NCI-H345 treated with DMSO at 0.1 percent for 48 hours (cell line): Measurements from ENCODE around the gene GPALPP1.
A peak's percentile ranks its signal among the peaks of the same experiment; 100 is the strongest.
"Not testable (repeated sequence)": the region's sequence is repeated elsewhere in the genome, so short reads cannot be mapped to it uniquely, and the experiment has no call there.

Experiments used
- DNase-seq: peaks from one replicate; lab custom pipeline; 2025; ENCODE audit not compliant: unreplicated experiment; lab: John Stamatoyannopoulos, UW

Gene GPALPP1

DNA sequence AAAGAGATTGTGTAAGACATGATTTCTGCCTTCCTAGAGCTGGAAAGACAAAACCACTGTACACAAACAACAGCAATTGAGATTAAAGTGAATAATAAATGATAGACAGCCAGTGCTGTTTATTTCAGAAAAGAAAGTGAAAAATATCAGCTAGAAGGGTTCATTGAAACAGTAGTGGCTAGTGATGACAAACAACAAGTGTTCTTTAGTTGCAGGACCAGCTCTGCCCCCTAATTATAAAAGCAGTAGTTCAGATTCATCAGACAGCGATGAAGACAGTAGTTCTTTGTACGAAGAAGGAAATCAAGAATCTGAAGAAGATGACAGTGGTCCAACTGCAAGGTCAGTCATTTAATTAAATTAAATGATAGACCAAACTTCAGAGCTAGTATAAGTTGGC lies 14.8 kb downstream of the GPALPP1 start:
- no peak for DNase-seq

DNA sequence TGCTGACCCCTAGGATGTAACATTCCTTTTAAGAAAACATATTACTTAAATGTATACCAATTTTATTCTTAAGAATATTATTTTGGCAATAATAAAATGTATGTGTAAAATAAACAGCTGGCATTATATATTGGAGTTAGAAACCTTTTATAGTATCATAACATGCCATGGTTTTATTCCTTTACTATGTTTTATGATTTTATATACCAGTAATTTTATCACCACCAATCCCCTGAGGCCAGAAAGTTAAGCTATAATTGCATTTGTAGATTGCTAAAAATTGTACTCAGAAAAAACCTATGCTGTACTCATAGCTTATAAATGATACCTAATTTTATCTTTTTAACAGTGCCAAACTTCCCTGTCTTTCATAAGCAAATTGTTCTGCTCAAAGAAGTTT lies 17.9 kb downstream of the GPALPP1 start:
- DNase-seq, result no peak

DNA sequence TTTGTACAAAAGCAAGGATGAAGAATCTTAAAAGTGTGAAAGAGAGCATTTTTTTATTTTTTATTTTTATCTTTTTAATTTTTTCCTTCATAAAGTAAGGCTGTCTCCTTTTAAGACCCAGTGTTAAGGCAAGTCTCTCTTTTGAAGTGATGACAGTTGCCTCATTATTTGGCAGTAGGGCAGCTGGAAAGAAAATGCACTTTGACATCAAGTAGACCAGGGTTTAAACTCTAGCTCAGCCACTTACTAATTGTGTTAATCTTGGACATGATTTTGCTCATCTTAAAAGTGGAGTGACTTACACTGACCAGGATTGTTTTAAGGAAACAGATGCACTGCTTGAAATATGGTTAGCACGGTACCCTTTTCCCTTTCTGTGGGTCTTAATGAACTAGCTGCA lies 18.5 kb downstream of the GPALPP1 start:
- DNase-seq, result no peak

DNA sequence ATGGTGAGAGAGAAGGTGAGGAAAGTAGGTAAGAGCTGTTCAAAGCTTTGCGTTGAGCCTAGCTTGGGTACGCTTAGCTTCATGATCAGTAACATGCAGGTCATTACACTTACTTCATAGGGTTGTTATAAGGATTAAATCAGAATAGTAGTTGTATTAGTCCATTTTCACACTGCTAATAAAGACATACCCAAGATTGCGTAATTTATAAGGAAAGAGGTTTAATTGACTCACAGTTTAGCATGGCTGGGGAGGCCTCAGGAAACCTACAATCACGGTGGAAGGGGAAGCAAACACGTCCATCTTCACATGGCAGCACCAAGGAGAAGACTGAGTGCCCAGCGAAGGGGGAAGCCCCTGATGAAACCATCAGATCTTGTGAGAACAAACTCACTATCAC lies 21.9 kb downstream of the GPALPP1 start:
- no peak for DNase-seq

DNA sequence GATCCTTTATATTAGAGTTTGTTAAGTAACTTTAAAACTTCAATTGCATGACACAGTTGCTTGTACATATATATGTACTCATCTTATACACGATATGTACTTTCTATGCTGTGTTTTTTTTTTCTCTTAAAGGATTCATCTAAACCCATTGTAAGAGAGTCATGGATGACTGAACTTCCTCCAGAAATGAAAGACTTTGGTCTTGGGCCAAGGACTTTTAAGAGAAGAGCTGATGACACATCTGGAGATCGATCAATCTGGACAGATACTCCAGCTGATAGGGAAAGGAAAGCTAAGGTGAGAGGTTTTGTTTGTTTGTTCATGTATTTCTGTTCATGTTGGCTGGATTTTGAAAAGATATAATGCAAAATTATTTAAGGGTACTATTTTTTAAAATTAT lies 26.0 kb downstream of the GPALPP1 start:
- no peak for DNase-seq

DNA sequence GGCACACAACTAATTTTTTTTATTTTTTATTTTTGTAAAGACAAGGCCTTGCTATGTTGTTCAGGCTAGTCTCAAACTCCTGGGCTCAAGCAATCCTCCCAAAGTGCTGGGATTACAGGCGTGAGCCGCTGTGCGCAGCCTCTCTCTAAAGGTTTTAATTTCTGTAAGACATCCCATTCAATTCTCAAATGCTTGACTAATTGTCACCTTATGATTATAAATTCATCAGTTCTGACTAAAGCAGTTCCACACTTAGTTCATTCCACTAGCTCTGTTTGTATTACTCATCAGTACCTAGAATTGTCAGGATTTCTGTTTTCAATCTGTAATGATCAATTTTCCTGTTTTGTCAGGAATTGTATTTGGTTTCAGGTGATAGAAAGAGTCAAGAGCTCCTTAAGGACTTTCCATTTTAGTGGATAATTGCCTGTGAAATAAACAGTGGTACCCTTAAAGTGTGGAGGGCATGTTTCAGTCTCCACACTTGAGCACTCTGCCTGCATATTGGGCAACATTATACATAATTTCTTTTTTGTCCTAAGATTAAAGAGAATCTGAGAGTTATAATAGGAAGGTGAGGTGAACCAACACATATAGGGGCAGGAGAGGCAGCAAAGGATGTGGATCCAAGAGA lies 27.6 kb downstream of the GPALPP1 start:
- no peak for DNase-seq

DNA sequence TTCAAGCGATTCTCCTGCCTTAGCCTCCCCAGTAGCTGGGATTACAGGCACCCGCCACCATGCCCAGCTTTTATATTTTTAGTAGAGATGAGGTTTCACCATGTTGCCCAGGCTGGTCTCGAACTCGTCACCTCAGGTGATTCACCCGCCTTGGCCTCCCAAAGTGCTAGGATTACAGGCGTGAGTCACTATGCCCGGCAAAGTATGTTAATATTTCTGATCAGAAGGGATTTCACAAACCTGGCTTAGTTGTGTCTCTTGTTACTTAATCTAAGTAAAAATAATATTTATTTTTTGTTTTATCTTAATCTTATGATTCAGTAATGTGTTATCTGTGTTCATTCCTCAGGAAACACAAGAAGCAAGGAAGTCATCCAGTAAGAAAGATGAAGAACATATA lies 30.6 kb downstream of the GPALPP1 start:
- DNase-seq, result not testable (repeated sequence)

DNA sequence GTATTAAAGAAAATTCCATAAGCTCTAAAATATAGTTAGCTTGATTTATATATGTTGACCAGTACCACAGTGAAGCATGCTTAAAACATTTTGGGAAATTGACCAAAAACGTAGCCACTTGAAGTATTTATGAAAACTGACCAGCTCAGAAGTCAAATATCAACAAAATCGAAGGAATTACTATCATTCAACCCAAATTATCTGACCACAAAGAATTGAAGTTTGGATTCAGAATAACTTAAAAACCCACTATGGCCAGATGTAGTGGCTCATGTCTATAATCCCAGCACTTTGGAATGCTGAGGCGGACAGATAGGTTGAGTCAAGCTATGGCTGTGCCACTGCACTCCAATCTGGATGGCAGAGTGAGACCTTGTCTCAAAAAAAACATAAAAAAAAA lies 31.9 kb downstream of the GPALPP1 start:
- DNase-seq, result no peak

DNA sequence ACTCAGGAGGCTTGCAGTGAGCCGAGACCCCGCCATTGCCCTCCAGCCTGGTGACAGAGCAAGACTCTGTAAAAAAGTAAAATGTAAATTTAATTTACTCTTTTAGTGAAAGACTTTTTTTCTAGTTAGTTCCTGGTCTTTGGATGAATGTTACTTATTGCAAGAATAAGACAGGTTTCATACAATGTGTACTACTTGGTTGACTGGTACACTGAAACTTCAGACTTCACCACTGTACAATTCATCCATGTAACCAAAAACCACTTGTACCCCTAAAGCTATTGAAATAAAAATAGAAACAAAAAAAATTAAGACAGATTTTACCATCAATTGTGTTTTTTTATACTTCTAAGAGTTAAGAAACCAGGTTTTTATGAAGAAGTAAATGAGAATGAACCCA lies 35.5 kb downstream of the GPALPP1 start:
- DNase-seq, result no peak

DNA sequence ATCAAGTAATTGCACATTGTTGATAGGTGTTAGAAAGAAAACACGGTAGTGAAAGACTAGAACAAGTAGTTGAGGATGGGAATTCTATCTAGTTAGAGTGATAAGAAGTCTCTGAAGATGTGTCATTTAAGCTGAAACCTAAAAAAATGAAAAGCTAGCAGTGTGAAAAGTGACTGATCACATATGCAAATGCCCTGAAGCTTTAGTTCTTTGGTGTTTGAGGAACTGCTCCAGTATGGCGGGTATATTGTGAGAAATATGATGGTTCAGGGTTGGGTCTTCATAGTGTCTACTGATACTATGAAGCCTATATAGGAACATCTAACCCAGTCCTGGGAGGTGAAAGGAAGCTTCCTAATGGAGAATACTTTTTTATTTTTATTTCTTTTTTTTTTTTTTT lies 45.0 kb downstream of the GPALPP1 start:
- DNase-seq, result no peak

DNA sequence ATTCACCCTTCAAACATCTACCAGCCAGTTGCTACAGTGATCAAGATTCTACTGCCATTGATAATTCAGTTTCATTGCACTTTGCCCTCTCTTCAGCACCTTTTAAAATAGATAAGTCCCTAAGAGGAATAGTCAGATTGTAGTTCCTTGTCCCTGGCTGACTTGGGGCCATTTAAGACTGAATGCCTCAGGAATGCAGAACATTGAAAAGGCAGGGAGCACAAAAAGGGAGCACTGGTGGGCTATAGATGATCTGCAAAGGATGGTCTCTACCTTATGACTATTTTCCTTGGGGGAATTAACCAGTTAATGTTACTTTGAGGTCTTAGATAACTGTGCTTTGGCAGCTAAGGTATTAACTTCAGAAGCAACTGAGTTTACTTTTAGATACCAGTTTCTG lies 46.9 kb downstream of the GPALPP1 start:
- DNase-seq, result no peak

DNA sequence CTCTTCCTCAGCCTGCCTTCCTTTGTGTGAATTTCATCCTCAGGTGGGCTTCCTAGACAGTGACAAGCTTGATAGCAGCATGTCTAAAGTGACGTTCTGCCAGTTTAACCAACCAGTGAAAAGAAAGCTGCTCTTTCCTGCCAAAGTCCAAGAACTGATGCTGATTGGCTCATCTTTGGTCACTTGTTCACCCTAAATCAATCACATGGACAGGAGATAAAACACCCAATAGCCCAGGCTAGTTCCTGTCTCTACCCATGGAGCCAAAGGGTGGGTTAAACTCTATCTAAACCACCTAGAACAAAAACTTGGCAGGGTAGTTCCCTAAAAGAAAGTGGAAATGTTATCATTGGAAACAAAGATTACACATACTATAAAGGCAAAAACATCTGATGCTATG lies 50.8 kb downstream of the GPALPP1 start:
- DNase-seq, result no peak

DNA sequence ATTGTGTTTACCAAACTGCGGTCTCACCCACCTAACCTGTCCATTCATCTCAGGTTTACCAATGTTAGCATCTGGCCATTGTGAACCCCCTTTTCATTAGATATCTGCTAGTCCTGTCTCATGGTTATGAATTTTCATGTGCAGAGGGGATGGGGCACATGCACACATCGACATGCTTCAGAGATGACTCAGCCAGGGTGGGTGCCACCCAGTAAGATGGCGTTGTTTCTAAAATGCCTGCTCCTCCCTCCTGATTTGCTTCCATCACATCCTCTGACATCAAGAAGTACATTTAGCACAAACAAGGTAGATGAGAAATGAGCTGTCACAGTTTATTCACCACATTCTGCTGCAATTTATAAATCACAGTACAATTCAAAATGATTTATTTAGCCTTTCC lies 51.3 kb downstream of the GPALPP1 start:
- no peak for DNase-seq

DNA sequence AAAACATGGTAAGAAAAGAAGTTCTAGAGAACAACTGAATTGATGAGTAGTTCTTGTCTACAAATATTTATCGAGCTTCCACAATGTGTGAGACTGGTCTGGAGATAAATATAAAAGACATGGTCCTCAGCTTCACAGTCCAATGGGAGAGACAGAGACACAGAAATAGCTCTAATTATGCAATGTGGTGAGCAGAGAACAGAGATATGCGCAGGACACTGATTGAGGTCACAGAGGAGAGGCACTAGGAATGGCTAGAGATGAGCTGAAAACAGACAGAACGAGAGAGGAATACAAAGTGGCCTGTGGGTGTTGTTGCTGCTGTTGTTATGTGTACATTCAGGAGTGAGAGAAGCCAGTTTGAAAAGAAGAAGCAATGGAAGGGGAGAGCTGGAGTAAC lies 53.2 kb downstream of the GPALPP1 start:
- DNase-seq, result no peak

DNA sequence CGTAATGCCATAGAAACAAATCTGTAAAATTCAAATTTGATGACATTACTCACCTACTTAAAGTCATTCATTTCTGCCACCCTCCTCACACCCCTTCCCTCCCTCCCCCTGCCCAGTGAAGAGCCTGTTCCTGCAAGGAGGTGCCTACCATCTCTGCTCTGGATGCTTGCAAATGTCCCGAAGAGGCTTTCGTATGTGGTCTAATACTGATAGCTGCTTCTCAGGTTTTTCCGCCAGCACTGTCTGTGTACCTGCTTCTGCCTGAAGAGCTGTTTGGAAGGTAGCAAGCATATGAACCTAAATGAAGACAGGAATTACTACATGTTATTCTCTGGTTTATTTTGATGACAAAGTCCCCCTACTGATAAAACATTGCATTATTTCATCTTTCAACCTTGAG lies 57.1 kb downstream of the GPALPP1 start:
- no peak for DNase-seq

DNA sequence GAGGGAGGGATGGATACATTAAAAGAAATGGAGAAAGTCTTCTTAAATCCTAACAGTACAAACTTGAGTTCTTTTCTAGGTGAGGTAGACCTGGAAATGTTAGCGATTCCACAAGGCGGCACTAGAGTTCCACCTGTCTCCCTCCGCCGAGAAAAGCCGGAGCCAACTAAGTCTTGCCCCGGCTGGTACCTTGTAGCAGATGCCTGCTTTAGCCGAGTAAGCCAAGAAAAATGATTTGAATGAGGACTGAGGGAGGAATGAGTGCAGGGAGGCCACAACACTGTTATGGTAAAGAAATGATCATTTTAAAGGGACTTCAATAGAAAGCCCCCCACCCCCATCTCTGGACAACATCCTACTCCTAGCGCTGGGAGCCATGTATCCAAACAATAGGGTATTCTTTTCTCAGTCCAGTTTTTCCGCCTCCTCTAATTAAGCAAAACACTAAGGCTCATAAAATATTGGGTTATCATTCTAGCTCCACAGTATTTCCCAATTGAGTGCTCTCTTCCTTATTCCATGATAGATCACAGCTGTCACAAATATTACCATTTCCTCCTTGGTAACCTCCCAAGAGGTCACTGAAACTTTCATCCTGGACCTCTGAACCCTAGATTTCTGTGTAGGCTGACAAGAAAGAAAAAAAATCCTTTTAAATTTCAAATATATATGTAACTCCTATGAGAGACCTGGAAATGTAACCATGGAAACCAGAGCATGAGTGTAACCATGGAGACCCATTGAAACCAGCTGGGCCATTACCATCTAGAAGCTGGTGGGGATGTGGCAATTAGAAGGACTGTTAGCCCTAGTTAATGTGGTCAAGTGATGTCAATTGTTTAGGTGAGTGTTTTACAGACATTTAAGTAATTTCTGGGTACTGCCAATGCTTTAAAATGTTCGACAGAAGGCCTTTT lies 58.3 kb downstream of the GPALPP1 start:
- peak; percentile 57 for DNase-seq

DNA sequence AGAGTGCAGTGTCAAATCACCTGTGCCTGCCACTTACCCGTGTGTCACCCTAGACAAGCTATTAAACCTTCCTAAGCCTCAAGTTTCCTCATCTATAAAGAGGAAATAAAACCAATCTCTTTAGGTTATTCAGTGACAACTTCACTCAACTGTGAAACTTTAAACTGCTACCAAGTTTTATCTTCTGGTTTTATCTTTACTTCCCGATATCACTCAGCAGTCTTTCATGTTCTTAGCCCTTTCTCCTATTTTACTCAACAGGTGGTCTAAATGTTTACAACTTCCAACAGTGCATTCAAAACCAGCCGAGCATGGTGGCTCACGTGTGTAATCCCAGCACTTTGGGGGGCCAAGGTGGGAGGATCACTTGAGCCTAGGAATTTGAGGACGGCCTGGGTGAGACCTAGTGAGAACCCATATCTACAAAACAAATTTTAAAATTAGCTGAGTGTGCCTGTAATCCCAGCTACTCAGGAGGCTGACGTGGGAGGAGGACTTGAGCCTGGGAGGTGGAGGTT lies 59.6 kb downstream of the GPALPP1 start:
- DNase-seq, result no peak

DNA sequence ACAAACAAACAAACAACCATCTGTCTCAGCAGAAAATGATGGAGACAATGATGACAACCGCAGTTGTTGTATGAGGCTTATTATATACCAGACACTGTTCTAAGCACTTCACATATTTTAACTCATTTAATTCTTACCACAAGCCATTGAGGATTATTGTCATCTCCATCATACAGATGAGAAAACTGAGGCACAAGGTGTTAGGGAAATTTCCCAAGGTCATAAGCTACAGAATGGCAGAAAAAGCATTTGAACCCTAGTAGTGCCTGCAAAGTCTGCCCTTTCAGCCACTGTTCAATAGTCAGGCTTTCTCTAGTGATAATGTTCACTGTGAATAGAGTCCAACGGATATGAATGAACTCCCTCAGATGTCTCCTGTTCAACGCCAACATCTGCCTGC lies 60.1 kb downstream of the GPALPP1 start:
- no peak for DNase-seq

DNA sequence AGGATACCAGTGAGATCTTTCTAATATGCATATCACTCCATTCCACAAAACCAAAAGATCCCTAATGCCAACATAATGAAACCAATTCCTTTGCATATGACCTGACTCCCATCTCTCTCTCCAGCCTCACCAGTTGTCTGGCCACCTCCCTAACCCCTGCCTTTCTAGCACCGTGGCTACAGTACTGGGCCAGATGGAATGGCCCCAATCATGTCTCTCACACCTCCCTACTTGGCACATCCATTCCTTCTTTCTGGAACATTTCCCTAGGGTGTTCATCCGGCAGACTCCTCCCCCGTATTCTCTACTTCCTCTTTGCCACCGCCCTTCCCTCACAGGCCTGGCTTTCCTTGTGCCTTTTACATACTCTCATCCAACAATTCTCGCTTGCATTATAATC lies 62.0 kb downstream of the GPALPP1 start:
- DNase-seq, result no peak

DNA sequence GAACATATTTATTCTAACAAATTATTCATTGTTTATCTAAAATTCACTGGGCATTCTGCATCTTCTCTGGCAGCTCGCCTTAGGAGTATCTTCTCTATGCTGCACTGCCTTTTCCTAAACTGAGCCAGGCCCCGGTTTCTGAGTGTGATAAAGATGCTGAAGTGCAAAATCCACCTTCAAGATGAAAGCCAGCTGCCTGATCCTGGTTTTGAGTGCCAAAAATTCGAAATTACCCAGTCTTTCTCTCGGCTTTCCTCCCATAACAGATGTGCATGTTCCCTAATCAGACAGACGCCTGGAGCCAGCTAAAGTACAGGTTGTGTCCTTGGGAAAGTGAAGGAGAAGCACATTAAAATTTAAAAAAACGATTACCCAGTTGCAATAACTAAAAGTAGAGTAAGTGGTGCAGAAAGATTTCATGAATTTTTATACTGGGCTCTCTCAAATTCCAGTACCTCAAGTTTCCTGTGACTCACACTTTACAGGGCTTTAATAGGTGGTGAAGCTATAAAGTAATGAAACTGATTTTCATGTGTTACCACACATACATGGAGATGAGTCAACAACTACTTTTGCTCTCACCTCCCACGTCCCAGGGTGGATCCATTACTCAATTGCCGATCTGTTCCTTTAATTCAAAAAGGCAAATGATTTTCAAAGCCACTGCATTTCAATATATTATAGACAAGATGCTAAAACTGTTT lies 66.0 kb downstream of the GPALPP1 start:
- no peak for DNase-seq

DNA sequence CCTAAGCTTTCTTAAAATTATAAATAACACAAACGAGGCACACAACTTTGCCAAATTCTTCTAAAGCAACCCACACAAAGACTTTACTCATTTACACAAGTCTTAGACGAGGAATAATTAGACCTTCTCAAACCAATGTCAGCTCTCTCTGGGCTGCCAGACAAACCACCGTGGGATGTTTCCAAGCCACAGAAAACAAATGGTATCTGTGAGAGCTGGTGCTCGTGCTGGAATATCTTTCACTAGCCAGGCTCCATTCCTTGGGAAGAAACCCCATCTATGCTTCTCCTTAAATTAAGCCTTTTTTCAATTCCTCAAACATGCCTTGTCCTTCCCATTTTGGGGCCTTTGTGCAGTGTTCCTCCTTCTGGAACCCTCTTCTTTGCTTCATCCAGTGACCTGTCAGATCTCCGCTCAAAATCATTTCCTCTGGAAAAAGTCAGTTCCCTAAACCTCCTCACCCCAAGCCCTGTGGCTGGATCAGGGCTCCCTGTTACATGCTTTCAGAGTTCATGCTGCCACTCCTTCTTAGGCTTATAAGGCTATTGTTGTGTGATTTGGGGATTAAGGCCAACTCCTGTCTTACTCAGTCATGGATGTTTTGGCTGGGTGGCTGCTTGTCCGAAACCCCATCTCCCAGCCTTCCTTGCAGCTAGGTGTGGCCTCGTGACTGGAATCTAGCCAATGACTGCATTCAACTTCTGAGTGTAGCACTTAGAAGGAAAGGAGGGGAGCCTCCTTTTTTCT lies 66.7 kb downstream of the GPALPP1 start:
- DNase-seq, result no peak
